ENCODE measurements around the gene MMP15. TPM values are rescaled to one million over a fixed set of nuclear protein-coding genes. Genes with fewer than 3 reads are reported as not detected.
"Not testable (repeated sequence)": the region's sequence is repeated elsewhere in the genome, so short reads cannot be mapped to it uniquely, and the experiment has no call there.

MMP15 gene
- total RNA-seq = 10 to 100 TPM; 11.4 to 32.9 (median 28.4) TPM

GRCh38 chr16:58025351-58026138, at the start of gene MMP15:
TSS of gene MMP15 (plus strand) at chr16:58025754. CDS start at chr16:58026351, 597 bp downstream.
- Histone ChIP-seq H3K4me3 (peak within 1 kb of the TSS; percentile 49 to 93 (median 74)), H3K4me1 (peaks cover 0 to 100% (median 37%) of the 10 kb centered on the region in 4 donors), H3K36me3 (no peaks in the 10 kb centered on the region), H3K9me3 (no peaks in the 10 kb centered on the region), H3K27ac (peak within 1 kb of the TSS; percentile 37 to 90 (median 81)), H3K27me3 (no peaks in the 10 kb centered on the region)
- WGBS, 2 donors = 1% methylated on average over 29 to 76 of the region's 90 CpGs
- TF ChIP-seq POLR2A (IDR thresholded peaks at IDR 0.05) = peak in 1 of 2 donors; percentile 41
- peak in 1 of 2 donors; percentile 11 for TF ChIP-seq EP300 (IDR thresholded peaks at IDR 0.05)
- no peak for TF ChIP-seq CTCF (IDR thresholded peaks at IDR 0.05)
- no peak for DNase-seq (ENCODE audit: low spot score in 2 of 2)

- Histone ChIP-seq H3K36me3 (no peaks in the 10 kb centered on the region), H3K27ac (peak overlapping the region; percentile 56 to 85 (median 71)), H3K4me3 (no peak overlapping the region), H3K4me1 (peaks cover 0 to 15% (median 0%) of the 10 kb centered on the region in 4 donors), H3K9me3 (no peaks in the 10 kb centered on the region), H3K27me3 (no peaks in the 10 kb centered on the region)
- no peak for DNase-seq (ENCODE audit: low spot score in 2 of 2)
- WGBS, 2 donors = 44 to 52% methylated on average over 2 of the region's 2 CpGs
- TF ChIP-seq CTCF (IDR thresholded peaks at IDR 0.05) = no peak
- TF ChIP-seq EP300 (IDR thresholded peaks at IDR 0.05) = peak in 1 of 2 donors; percentile 52
Observed at GRCh38 chr16:57976331-57976796, 49.2 kb upstream of the MMP15 start.

GRCh38 chr16:57977418-57978069, 48.0 kb upstream of the MMP15 start:
- no peaks in the 10 kb centered on the region for H3K27me3 ChIP-seq
- H3K4me3 ChIP-seq = no peak overlapping the region
- H3K27ac ChIP-seq = peak overlapping the region in 1 of 4 donors; percentile 36
- H3K4me1 ChIP-seq = peaks cover 0 to 15% (median 0%) of the 10 kb centered on the region in 4 donors
- H3K9me3 ChIP-seq = no peaks in the 10 kb centered on the region
- no peaks in the 10 kb centered on the region for H3K36me3 ChIP-seq
- WGBS, 2 donors = 82 to 86% methylated on average over 8 to 9 of the region's 12 CpGs
- TF ChIP-seq EP300 (IDR thresholded peaks at IDR 0.05) (no peak), CTCF (IDR thresholded peaks at IDR 0.05) (no peak), POLR2A (IDR thresholded peaks at IDR 0.05) (no peak)
- no peak for DNase-seq (ENCODE audit: low spot score in 2 of 2)

GRCh38 chr16:57978070-57978465, 47.5 kb upstream of the MMP15 start:
- H3K36me3 ChIP-seq; DNase-seq (ENCODE audit: low spot score in 2 of 2); H3K27me3 ChIP-seq; H3K9me3 ChIP-seq; H3K4me3 ChIP-seq: not testable (repeated sequence)
- WGBS, 2 donors = 92 to 96% methylated on average over 2 of the region's 2 CpGs
- H3K4me1 ChIP-seq = peaks cover 0 to 15% (median 0%) of the 10 kb centered on the region in 4 donors
- peak overlapping the region in 1 of 4 donors; percentile 36 for H3K27ac ChIP-seq

- Histone ChIP-seq H3K4me1 (peaks cover 0 to 16% (median 1%) of the 10 kb centered on the region in 4 donors), H3K9me3 (no peaks in the 10 kb centered on the region), H3K27me3 (peaks cover 0 to 7% of the 10 kb centered on the region in 2 donors), H3K36me3 (no peaks in the 10 kb centered on the region), H3K27ac (no peak overlapping the region), H3K4me3 (no peak overlapping the region)
- no peak for TF ChIP-seq POLR2A (IDR thresholded peaks at IDR 0.05)
- TF ChIP-seq EP300 (IDR thresholded peaks at IDR 0.05) = no peak
- TF ChIP-seq CTCF (IDR thresholded peaks at IDR 0.05) = no peak
- no peak for DNase-seq (ENCODE audit: low spot score in 2 of 2)
- WGBS, 2 donors = 81 to 84% methylated on average over 11 of the region's 11 CpGs
Observed at GRCh38 chr16:57979006-57979585, 46.5 kb upstream of the MMP15 start.
